ENCODE measurements around the gene MYLK. TPM values are rescaled to one million over a fixed set of nuclear protein-coding genes. Genes with fewer than 3 reads are reported as not detected.

Gene MYLK
- total RNA-seq, 2 experiments from 2014 or later, result 0.22 TPM; not detected in 1

GRCh38 chr3:123568875-123569274 is 315.3 kb downstream of the MYLK start:
- peaks cover 2% of the 10 kb centered on the region for H3K4me1 Mint-ChIP-seq (ENCODE audit: low read depth)
- Histone ChIP-seq H3K27ac (ENCODE audit: low read depth in 1 of 2, low read length in 2 of 2) (no peak overlapping the region), H3K36me3 (ENCODE audit: insufficient read depth, low read length) (peaks cover 10% of the 10 kb centered on the region), H3K9me3 (ENCODE audit: control insufficient read depth in 1 of 2, insufficient read depth in 1 of 2, low read length in 2 of 2) (no peaks in the 10 kb centered on the region), H3K27me3 (ENCODE audit: control insufficient read depth in 1 of 2, insufficient read depth in 2 of 2, low read length in 2 of 2) (no peaks in the 10 kb centered on the region), H3K4me3 (ENCODE audit: low read length) (no peak overlapping the region), H3K4me1 (ENCODE audit: insufficient read depth, low read length) (no peaks in the 10 kb centered on the region)
- H3K27me3 Mint-ChIP-seq, result no peaks in the 10 kb centered on the region
- ChIA-PET CTCF (no interaction called here), POLR2A (no interaction called here)
- ATAC-seq (ENCODE audit: poor library complexity) (no peak), DNase-seq (no peak)
- no peak overlapping the region for H3K27ac Mint-ChIP-seq
- H3K9me3 Mint-ChIP-seq, result no peaks in the 10 kb centered on the region
- peaks cover 29% of the 10 kb centered on the region for H3K36me3 Mint-ChIP-seq (ENCODE audit: low read depth)
- intact Hi-C loops (cut with DNase I, micrococcal nuclease), result no loop called here
- TF ChIP-seq CTCF (IDR thresholded peaks at IDR 0.05), result no peak
- no peak overlapping the region for H3K4me3 Mint-ChIP-seq

GRCh38 chr3:123568034-123568433 is 316.1 kb downstream of the MYLK start:
- POLR2A ChIA-PET, result no interaction called here
- DNase-seq (no peak), ATAC-seq (ENCODE audit: poor library complexity) (no peak)
- no peaks in the 10 kb centered on the region for H3K4me1 ChIP-seq (ENCODE audit: insufficient read depth, low read length)
- Mint-ChIP-seq H3K9me3 (no peaks in the 10 kb centered on the region), H3K27me3 (no peaks in the 10 kb centered on the region), H3K27ac (no peak overlapping the region), H3K4me1 (ENCODE audit: low read depth) (no peaks in the 10 kb centered on the region), H3K36me3 (ENCODE audit: low read depth) (peaks cover 24% of the 10 kb centered on the region), H3K4me3 (no peak overlapping the region)
- intact Hi-C loops (cut with DNase I, micrococcal nuclease), result no loop called here
- H3K27ac ChIP-seq (ENCODE audit: low read depth in 1 of 2, low read length in 2 of 2), result no peak overlapping the region
- H3K9me3 ChIP-seq (ENCODE audit: control insufficient read depth in 1 of 2, insufficient read depth in 1 of 2, low read length in 2 of 2), result no peaks in the 10 kb centered on the region
- peaks cover 10% of the 10 kb centered on the region for H3K36me3 ChIP-seq (ENCODE audit: insufficient read depth, low read length)
- H3K4me3 ChIP-seq (ENCODE audit: low read length), result no peak overlapping the region
- TF ChIP-seq CTCF (IDR thresholded peaks at IDR 0.05), result no peak
- no peaks in the 10 kb centered on the region for H3K27me3 ChIP-seq (ENCODE audit: control insufficient read depth in 1 of 2, insufficient read depth in 2 of 2, low read length in 2 of 2)
- CTCF ChIA-PET, result interaction anchor here (1.3 kb wide), 1 partner anchor 9 kb away, joined by 4 read pairs; no protein-coding TSS in a partner anchor

GRCh38 chr3:123564056-123564455 is 320.1 kb downstream of the MYLK start:
- Histone ChIP-seq H3K9me3 (ENCODE audit: control insufficient read depth in 1 of 2, insufficient read depth in 1 of 2, low read length in 2 of 2) (no peaks in the 10 kb centered on the region), H3K27me3 (ENCODE audit: control insufficient read depth in 1 of 2, insufficient read depth in 2 of 2, low read length in 2 of 2) (no peaks in the 10 kb centered on the region), H3K27ac (ENCODE audit: low read depth in 1 of 2, low read length in 2 of 2) (no peak overlapping the region), H3K4me3 (ENCODE audit: low read length) (no peak overlapping the region), H3K4me1 (ENCODE audit: insufficient read depth, low read length) (no peaks in the 10 kb centered on the region), H3K36me3 (ENCODE audit: insufficient read depth, low read length) (peaks cover 10% of the 10 kb centered on the region)
- ATAC-seq (ENCODE audit: poor library complexity) (no peak), DNase-seq (no peak)
- no peak overlapping the region for H3K27ac Mint-ChIP-seq
- H3K27me3 Mint-ChIP-seq, result no peaks in the 10 kb centered on the region
- peaks cover 15% of the 10 kb centered on the region for H3K36me3 Mint-ChIP-seq (ENCODE audit: low read depth)
- H3K9me3 Mint-ChIP-seq, result no peaks in the 10 kb centered on the region
- no peak for TF ChIP-seq CTCF (IDR thresholded peaks at IDR 0.05)
- H3K4me1 Mint-ChIP-seq (ENCODE audit: low read depth), result no peaks in the 10 kb centered on the region
- intact Hi-C loops (cut with DNase I, micrococcal nuclease), result no loop called here
- ChIA-PET CTCF (no interaction called here), POLR2A (no interaction called here)
- H3K4me3 Mint-ChIP-seq, result no peak overlapping the region
